ENCODE data around the gene ACY1.
"Not testable (repeated sequence)": the region's sequence is repeated elsewhere in the genome, so short reads cannot be mapped to it uniquely, and the experiment has no call there.

The ACY1 gene

DNA sequence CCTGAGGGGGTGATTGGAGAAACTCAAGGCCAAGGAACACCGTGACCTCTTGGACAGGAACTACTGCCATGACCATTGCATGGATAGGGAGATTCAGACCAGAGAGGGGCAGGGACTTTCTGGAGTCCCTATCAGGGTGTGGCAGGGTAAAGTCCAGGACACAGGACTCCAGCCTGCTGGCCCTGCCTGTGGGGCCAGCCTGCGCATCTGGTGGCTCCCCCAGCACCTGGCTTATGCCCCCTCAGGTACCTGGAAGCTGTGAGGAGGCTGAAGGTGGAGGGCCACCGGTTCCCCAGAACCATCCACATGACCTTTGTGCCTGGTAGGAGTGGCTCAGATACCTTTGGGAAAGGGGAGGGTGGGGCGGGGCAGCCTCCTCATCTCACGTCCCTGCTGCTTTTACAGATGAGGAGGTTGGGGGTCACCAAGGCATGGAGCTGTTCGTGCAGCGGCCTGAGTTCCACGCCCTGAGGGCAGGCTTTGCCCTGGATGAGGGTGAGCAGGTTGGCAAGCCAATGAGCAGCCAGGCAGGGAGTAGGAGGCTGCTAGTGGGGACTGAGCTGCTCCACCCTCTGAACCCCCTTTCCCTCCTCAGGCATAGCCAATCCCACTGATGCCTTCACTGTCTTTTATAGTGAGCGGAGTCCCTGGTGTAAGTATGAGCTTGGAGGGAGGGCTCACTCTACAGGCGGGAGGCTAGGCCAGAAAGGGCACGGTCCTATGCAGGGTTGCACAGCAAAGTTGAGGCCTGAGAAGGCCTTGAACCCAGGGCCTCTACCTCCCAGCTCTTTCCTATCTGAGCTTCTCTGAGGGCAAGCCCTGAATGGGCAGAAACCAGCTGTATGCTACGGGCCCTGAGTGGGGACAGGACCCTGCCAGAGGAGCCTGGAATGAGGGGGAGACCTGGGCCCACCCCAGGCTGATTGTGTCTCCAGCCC lies 2.9 kb downstream of the ACY1 start:
- DNase-seq: no peak

DNA sequence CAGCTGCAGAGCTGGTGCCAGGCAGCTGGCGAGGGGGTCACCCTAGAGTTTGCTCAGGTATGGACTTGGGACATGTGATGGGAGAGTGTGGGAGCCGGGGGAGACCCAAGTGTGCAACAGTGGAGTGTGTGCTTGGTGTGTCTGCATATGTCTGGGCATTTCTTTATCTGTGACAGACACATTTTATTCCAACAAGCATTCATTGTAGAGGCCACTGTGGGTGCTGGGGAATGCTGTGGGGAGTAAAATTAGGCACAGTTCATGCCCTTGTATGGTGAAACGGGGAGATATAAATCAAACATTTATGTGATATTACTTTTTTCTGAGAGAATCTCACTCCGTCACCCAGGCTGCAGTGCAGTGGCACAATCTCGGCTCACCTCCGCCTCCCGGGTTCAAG lies 4.2 kb downstream of the ACY1 start:
- DNase-seq: no peak

DNA sequence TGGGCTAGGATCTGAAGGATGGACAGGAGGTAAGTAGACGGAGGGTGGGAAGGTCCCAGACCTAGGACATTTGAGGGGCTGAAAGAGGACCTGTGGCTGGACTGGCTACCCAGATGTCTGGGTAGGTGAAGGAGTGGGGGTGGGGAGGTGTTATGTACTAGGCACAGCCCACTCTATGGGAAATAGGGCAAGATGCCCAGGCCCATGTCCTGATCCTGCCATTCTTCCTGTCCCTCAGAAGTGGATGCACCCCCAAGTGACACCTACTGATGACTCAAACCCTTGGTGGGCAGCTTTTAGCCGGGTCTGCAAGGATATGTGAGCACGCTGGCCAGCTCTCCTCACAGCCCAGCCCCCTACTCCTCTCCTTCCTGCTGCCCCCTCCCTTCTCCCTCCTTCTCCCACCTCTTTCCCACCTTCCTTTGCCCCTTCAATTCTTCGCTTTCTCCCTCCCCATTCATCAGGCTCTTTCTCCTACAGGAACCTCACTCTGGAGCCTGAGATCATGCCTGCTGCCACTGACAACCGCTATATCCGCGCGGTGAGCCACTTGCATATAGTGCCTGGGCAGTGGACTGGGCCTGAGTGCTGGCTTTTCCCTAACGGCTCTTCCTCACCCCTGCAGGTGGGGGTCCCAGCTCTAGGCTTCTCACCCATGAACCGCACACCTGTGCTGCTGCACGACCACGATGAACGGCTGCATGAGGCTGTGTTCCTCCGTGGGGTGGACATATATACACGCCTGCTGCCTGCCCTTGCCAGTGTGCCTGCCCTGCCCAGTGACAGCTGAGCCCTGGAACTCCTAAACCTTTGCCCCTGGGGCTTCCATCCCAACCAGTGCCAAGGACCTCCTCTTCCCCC lies 5.2 kb downstream of the ACY1 start:
- no peak for DNase-seq

- not testable (repeated sequence) for DNase-seq
Measured at GRCh38 chr3:51990501-51990971, 7.2 kb downstream of the ACY1 start.

- DNase-seq: no peak
Measured at GRCh38 chr3:51992017-51992682, 8.8 kb downstream of the ACY1 start.

GRCh38 chr3:51993657-51994056 lies 10.3 kb downstream of the ACY1 start:
- DNase-seq: not testable (repeated sequence)

- no peak for DNase-seq
Measured at GRCh38 chr3:51994530-51994929, 11.2 kb downstream of the ACY1 start.

- DNase-seq: peak; percentile 90
Measured at GRCh38 chr3:51995346-51996163, 12.2 kb downstream of the ACY1 start, which contains the start of gene RPL29. RPL29 (minus strand) TSS chr3:51995895; CDS start chr3:51995461, 434 bp downstream.

- no peak for DNase-seq
Measured at GRCh38 chr3:51997172-51997571, 13.8 kb downstream of the ACY1 start.

- no peak for DNase-seq
Measured at GRCh38 chr3:51997935-51998596, 14.7 kb downstream of the ACY1 start.

DNA sequence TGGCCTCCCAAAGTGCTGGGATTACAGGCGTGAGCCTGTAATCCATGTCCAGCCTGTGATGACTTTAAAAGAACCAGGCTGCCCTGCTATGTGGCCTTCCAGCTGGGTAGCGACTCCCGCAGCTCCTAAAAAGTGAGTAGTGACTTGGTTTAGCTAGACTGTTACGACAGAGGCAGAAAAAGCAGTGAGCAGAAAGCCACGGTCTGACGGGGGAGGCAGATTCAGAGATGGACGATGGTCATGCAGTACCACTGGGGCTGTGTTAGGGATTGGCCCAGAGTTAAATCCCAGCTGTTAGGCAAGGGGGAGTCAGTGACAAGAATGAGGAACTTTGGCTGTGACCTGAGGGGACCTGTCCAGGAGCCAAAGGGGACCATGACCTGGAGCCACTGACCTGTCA lies 15.4 kb downstream of the ACY1 start:
- DNase-seq: no peak

- DNase-seq: no peak
Measured at GRCh38 chr3:51999846-52000245, 16.5 kb downstream of the ACY1 start.

DNA sequence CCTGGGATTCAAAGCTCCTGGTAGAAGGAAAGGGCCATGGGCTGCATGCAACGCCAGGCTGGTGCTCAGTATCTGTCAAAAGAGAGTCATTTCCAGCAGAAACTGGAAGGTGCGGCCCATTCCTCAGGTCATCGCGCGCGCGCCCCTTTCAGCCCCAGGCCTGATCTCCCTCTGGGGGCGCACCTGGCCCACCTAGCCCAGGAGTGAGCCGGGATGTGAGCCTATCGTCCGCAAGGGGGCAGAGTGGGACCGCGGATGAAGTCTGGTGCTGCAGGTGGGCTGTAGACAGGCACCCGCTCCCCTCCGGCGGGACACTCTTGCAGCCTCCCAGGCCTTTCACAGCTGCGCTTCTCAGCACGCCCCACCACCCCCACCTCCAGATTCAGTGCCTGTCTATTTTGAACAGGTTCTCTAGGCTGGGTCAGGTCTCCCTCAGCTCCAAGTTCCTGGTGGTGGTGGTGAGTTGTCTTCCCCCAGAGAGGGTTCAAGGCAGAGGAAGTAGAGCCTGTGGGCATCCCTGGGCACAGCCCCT lies 18.2 kb downstream of the ACY1 start:
- peak; percentile 72 for DNase-seq

DNA sequence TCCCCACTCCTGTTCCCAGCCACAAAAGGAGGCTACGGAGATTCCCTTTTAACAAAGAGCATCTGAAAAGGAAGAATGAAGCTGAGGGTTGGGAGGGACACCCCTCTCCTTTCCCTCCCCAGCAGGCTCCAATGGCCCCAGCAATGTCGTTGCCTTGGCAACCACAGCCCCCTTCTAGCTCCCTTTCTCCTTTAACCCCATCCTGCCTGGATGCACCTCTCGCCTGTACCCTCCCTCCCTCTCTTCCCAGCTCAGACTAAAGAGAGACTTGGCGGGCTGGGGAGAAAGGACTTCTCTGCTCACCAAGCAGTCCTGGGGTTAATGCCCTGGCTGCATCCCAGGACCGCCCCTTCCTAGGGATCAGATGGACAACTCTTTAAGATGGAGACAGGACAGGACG lies 19.4 kb downstream of the ACY1 start:
- DNase-seq: no peak

- no peak for DNase-seq
Measured at GRCh38 chr3:52004163-52004787, 20.9 kb downstream of the ACY1 start.

GRCh38 chr3:52004906-52005395 lies 21.6 kb downstream of the ACY1 start:
- DNase-seq: no peak

DNA sequence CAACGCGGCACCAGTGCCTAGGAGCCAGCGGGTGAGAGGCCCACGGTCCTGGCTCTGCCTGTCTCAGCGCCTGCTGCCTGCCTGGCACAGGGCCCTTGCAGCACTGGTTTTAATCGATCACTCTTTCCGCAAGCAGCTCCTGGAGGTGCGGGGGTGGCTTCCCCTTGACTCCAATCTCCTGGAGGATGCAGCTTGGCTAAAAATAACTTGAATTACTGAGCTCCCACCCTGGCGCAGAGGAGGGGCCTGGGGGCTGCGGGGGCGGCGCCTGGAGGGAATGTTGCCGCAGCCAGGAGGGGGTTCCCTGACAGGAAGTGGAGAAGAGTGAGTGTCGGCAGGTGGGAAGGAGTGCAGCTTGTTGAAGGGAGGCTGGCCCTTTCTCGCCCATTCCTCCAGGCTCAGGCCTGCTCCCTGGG lies 22.2 kb downstream of the ACY1 start:
- no peak for DNase-seq

- no peak for DNase-seq
Measured at GRCh38 chr3:52006017-52006819, 22.9 kb downstream of the ACY1 start.

DNA sequence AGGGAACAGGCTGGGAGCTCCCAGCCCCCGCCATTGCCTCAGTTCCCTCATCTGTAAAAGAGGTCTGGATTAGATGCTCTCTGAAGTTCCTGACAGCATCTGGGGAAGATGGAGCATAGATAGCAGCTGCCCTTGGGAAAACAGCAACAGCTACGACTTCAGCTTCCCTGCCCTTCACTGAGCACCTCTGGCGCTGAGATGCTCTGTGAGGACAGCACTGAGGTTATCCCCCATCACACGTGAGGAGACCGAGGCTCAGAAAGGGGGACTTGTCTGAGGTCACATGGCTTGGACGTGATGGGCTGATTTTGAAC lies 23.4 kb downstream of the ACY1 start:
- no peak for DNase-seq

GRCh38 chr3:52007291-52007690 lies 24.0 kb downstream of the ACY1 start:
- no peak for DNase-seq

Data from activated effector memory CD4-positive, alpha-beta T cell treated with Interleukin-2 at 50 U/mL for 16 hours (primary cell).